NK-92 treated with Interleukin-12 subunit alpha and Interleukin-12 subunit beta, amount 100 ng/mL, for 24 hours (cell line): ENCODE results near the gene GABRR2.

Source experiments
- DNase-seq: peaks from one replicate; lab custom pipeline; 2025; lab: John Stamatoyannopoulos, UW

The GABRR2 gene

GRCh38 chr6:89291256-89291819 is 23.8 kb downstream of the GABRR2 start:
- no peak for DNase-seq

- no peak for DNase-seq
Observed at GRCh38 chr6:89290401-89291155, 24.5 kb downstream of the GABRR2 start.

- DNase-seq: no peak
Observed at GRCh38 chr6:89289710-89290109, 25.4 kb downstream of the GABRR2 start.

GRCh38 chr6:89287351-89288028 is 27.6 kb downstream of the GABRR2 start:
- DNase-seq: peak; percentile 33

- DNase-seq: no peak
Observed at GRCh38 chr6:89286516-89286915, 28.6 kb downstream of the GABRR2 start.

GRCh38 chr6:89284963-89285735 is 29.9 kb downstream of the GABRR2 start:
- DNase-seq: no peak

- DNase-seq: no peak
Observed at GRCh38 chr6:89284081-89284480, 31.0 kb downstream of the GABRR2 start.

- DNase-seq: no peak
Observed at GRCh38 chr6:89282749-89283148, 32.4 kb downstream of the GABRR2 start.

GRCh38 chr6:89281779-89282246 is 33.3 kb downstream of the GABRR2 start:
- peak; percentile 24 for DNase-seq

- DNase-seq: no peak
Observed at GRCh38 chr6:89278956-89279355, 36.1 kb downstream of the GABRR2 start.

- no peak for DNase-seq
Observed at GRCh38 chr6:89275900-89276299, 39.2 kb downstream of the GABRR2 start.

GRCh38 chr6:89273816-89274215 is 41.3 kb downstream of the GABRR2 start:
- no peak for DNase-seq

- DNase-seq: no peak
Observed at GRCh38 chr6:89272596-89272995, 42.5 kb downstream of the GABRR2 start.

GRCh38 chr6:89270951-89271721 is 44.0 kb downstream of the GABRR2 start:
- DNase-seq: no peak

GRCh38 chr6:89269981-89270380 is 45.1 kb downstream of the GABRR2 start:
- no peak for DNase-seq

GRCh38 chr6:89269252-89269651 is 45.8 kb downstream of the GABRR2 start:
- DNase-seq: no peak

GRCh38 chr6:89268776-89269175 is 46.3 kb downstream of the GABRR2 start:
- DNase-seq: no peak

GRCh38 chr6:89267918-89268317 is 47.2 kb downstream of the GABRR2 start:
- no peak for DNase-seq

- DNase-seq: no peak
Observed at GRCh38 chr6:89264296-89264695, 50.8 kb downstream of the GABRR2 start.

- no peak for DNase-seq
Observed at GRCh38 chr6:89260832-89261231, 54.3 kb downstream of the GABRR2 start.

- no peak for DNase-seq
Observed at GRCh38 chr6:89260310-89260709, 54.8 kb downstream of the GABRR2 start.

- DNase-seq: no peak
Observed at GRCh38 chr6:89258912-89259311, 56.2 kb downstream of the GABRR2 start.
